H9 (cell line): ENCODE data around the gene PLXNB2. TPM values are rescaled to one million over a fixed set of nuclear protein-coding genes. Genes with fewer than 3 reads are reported as not detected.
A peak's percentile ranks its signal among the peaks of the same experiment; 100 is the strongest.
"Not testable (repeated sequence)": the region's sequence is repeated elsewhere in the genome, so short reads cannot be mapped to it uniquely, and the experiment has no call there.

Experiments used
- DNase-seq: peaks from one replicate; pipeline ENCODE4 v3.0.0-alpha.2; 2017
- H2AFZ ChIP-seq: one replicate; pipeline ENCODE4 v1.6.1; 2013; ENCODE audit warnings: mild to moderate bottlenecking, low read length, control low read depth, moderate library complexity
- H2AK5ac ChIP-seq: 2 replicates; pipeline ENCODE4 v1.6.1; 2013; ENCODE audit warnings: low read length, control low read depth, mixed read lengths; ENCODE audit not compliant: insufficient read length
- H2BK120ac ChIP-seq: one replicate; pipeline ENCODE4 v1.6.1; 2013; ENCODE audit warnings: low read depth, mild to moderate bottlenecking, low read length, control low read depth, inconsistent platforms; ENCODE audit not compliant: poor library complexity, severe bottlenecking
- H2BK12ac ChIP-seq: 2 replicates; pipeline ENCODE4 v1.6.1; 2013; ENCODE audit warnings: low read length, control low read depth, mixed read lengths, low read depth; ENCODE audit not compliant: insufficient read length
- H2BK15ac ChIP-seq: 2 replicates; pipeline ENCODE4 v1.6.1; 2013; ENCODE audit warnings: low read depth, low read length, control low read depth
- H2BK20ac ChIP-seq: one replicate; pipeline ENCODE4 v1.6.1; 2013; ENCODE audit warnings: low read depth, mild to moderate bottlenecking, low read length, control low read depth, inconsistent platforms; ENCODE audit not compliant: poor library complexity, severe bottlenecking
- H2BK5ac ChIP-seq: 2 replicates; pipeline ENCODE4 v1.6.1; 2013; ENCODE audit warnings: low read length, control low read depth, mixed read lengths; ENCODE audit not compliant: insufficient read length
- H3K14ac ChIP-seq: 2 replicates; pipeline ENCODE4 v1.6.1; 2013; ENCODE audit warnings: low read length, control low read depth; ENCODE audit not compliant: insufficient read depth
- H3K18ac ChIP-seq: 2 replicates; pipeline ENCODE4 v1.6.1; 2013; ENCODE audit warnings: low read depth, mild to moderate bottlenecking, mixed read lengths, low read length, control low read depth; ENCODE audit not compliant: insufficient read length
- H3K23ac ChIP-seq: 2 replicates; pipeline ENCODE4 v1.6.1; 2013; ENCODE audit warnings: low read length, control low read depth, mixed read lengths, low read depth; ENCODE audit not compliant: insufficient read length
- H3K23me2 ChIP-seq: 2 replicates; pipeline ENCODE4 v1.6.1; 2013; ENCODE audit warnings: low read depth, mild to moderate bottlenecking, mixed read lengths, low read length, control low read depth; ENCODE audit not compliant: insufficient read length, poor library complexity, severe bottlenecking
- H3K27ac ChIP-seq: 2 replicates; pipeline ENCODE4 v1.5.1; 2013; ENCODE audit warnings: low read length, control low read depth, mixed read lengths, low read depth; ENCODE audit not compliant: insufficient read length
- H3K27me3 ChIP-seq: 2 replicates; pipeline ENCODE4 v1.6.1; 2013; ENCODE audit warnings: low read length, control low read depth, inconsistent platforms; ENCODE audit not compliant: insufficient read depth
- H3K4ac ChIP-seq: 2 replicates; pipeline ENCODE4 v1.6.1; 2013; ENCODE audit warnings: low read depth, mild to moderate bottlenecking, control low read depth, inconsistent platforms, low read length, moderate library complexity
- H3K4me1 ChIP-seq: 2 replicates; pipeline ENCODE4 v1.6.1; 2013; ENCODE audit warnings: low read length, control low read depth, inconsistent platforms; ENCODE audit not compliant: insufficient read depth
- H3K4me2 ChIP-seq: 2 replicates; pipeline ENCODE4 v1.6.1; 2013; ENCODE audit warnings: low read length, control low read depth, mixed read lengths; ENCODE audit not compliant: insufficient read length, insufficient read depth
- H3K56ac ChIP-seq: 2 replicates; pipeline ENCODE4 v1.6.1; 2013; ENCODE audit warnings: low read depth, mild to moderate bottlenecking, mixed read lengths, low read length, control low read depth; ENCODE audit not compliant: insufficient read length
- H3K79me1 ChIP-seq: 2 replicates; pipeline ENCODE4 v1.6.1; 2013; ENCODE audit warnings: low read depth, mild to moderate bottlenecking, moderate library complexity, low read length, control low read depth, inconsistent platforms; ENCODE audit not compliant: insufficient read depth, poor library complexity, severe bottlenecking
- H3K79me2 ChIP-seq: 2 replicates; pipeline ENCODE4 v1.6.1; 2013; ENCODE audit warnings: low read length, control low read depth, inconsistent platforms; ENCODE audit not compliant: insufficient read depth
- H3K9ac ChIP-seq: 2 replicates; pipeline ENCODE4 v1.6.1; 2013; ENCODE audit warnings: low read length, control low read depth, mixed read lengths; ENCODE audit not compliant: insufficient read length; ENCODE audit errors: extremely low read depth
- H3K9me3 ChIP-seq: one replicate; pipeline ENCODE4 v1.6.1; 2013; ENCODE audit warnings: low read depth, low read length, inconsistent platforms; ENCODE audit not compliant: control insufficient read depth
- H3T11ph ChIP-seq: one replicate; pipeline ENCODE4 v1.6.1; 2013; ENCODE audit warnings: mild to moderate bottlenecking, low read length, control low read depth, inconsistent platforms
- H4K20me1 ChIP-seq: one replicate; pipeline ENCODE4 v1.6.1; 2013; ENCODE audit not compliant: control insufficient read depth, insufficient read length, insufficient read depth
- H4K5ac ChIP-seq: 2 replicates; pipeline ENCODE4 v1.6.1; 2013; ENCODE audit warnings: low read depth, mild to moderate bottlenecking, mixed read lengths, low read length, control low read depth; ENCODE audit not compliant: insufficient read length
- H4K8ac ChIP-seq: replicated peaks from 2 replicates; pipeline ENCODE4 v1.6.1; 2013; ENCODE audit warnings: low read length, control low read depth, mixed read lengths, low read depth; ENCODE audit not compliant: insufficient read length
- H4K91ac ChIP-seq: 2 replicates; pipeline ENCODE4 v1.6.1; 2013; ENCODE audit warnings: low read depth, mild to moderate bottlenecking, moderate library complexity, mixed read lengths, low read length, control low read depth; ENCODE audit not compliant: insufficient read length
- H3K27ac Mint-ChIP-seq, 3 experiments: 2 replicates in 2 of 3; 3 replicates in 1 of 3; pipeline ENCODE4 v1.8.0; 2020 to 2021; ENCODE audit warnings: mixed read lengths in 3 of 3, mild to moderate bottlenecking in 1 of 3, moderate library complexity in 1 of 3
- H3K27me3 Mint-ChIP-seq: 2 replicates; pipeline ENCODE4 v1.8.0; 2021; ENCODE audit warnings: low read depth, mild to moderate bottlenecking, moderate library complexity, mixed read lengths
- H3K36me3 Mint-ChIP-seq, 3 experiments: 2 replicates in 2 of 3; 3 replicates in 1 of 3; pipeline ENCODE4 v1.8.0; 2020 to 2021; ENCODE audit warnings: low read depth in 3 of 3, mixed read lengths in 3 of 3; ENCODE audit not compliant: insufficient read depth in 1 of 3
- H3K4me1 Mint-ChIP-seq, 2 experiments: 2 replicates each; pipeline ENCODE4 v1.8.0; 2020; ENCODE audit warnings: mixed read lengths in 2 of 2
- H3K4me3 Mint-ChIP-seq, 2 experiments: 2 replicates in 1 of 2; 3 replicates in 1 of 2; pipeline ENCODE4 v1.8.0; 2020 to 2021; ENCODE audit warnings: mild to moderate bottlenecking in 2 of 2, mixed read lengths in 2 of 2, moderate library complexity in 1 of 2
- H3K9me3 Mint-ChIP-seq, 2 experiments: 2 replicates in 1 of 2; 3 replicates in 1 of 2; pipeline ENCODE4 v1.8.0; 2020; ENCODE audit warnings: mild to moderate bottlenecking in 2 of 2, mixed read lengths in 2 of 2, moderate library complexity in 1 of 2
- WGBS: extraction: QIAGEN DNeasy Blood & Tissue Kit; methylation state at CpG from one replicate; pipeline ENCODE4 v1.1.7; 2013; ENCODE audit warnings: missing lambda C conversion rate, low lambda C conversion rate, mixed read lengths; ENCODE audit not compliant: insufficient read length; ENCODE audit errors: extremely low coverage; 5-methylcytosine and 5-hydroxymethylcytosine counted together
- total RNA-seq: library from RNA; stranded (reverse); gene quantifications from 2 replicates; pipeline ENCODE4 v1.2.1, GENCODE V29; 2021
- TF ChIP-seq, protein P1 (sequence below): fragments of 200-600 bp; sonication (generic); conservative IDR thresholded peaks from 3 replicates; pipeline ENCODE4 v1.8.0; 2021; ENCODE audit warnings: antibody characterized with exemption, mild to moderate bottlenecking

Gene PLXNB2
- total RNA-seq, 1 experiment from 2014 or later = 87.6 TPM

DNA sequence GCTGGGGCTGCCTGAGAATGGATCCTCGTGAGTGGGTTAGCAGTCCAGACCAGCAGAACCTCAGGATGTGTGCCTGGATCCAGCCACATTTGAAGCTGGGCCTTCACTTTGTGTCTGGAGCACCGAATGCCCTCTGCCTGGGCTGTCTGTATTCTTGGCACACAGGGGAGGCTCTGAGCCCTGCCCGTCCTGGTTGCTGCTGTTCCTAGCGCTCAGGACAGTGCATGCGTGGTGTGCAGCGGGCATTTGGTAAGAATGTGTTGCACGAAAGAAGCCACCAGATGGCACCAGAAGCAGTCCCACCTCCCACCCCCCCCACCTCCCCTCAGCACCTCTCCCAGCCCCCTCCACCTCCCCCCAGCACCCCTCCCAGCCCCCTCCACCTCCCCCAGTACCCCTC, 33.1 kb downstream of the PLXNB2 start:
- no peak overlapping the region; a peak in 1 of 5 replicates for H3K4me3 Mint-ChIP-seq

DNA sequence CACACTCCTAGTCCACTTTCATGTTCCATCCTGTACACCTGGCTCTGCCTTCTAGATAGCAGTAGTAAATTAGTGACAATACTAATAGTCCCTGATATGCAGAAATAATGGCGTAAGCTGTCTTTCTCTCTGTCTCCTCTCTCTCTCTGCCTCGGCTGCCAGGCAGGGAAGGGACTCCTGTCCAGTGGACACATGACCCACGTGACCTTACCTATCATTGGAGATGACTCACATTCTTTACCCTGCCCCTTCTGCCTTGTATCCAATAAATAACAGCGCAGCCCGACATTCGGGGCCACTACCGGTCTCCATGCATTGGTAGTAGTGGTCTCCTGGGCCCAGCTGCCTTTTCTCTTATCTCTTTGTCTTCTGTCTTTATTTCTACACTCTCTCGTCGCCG, 33.7 kb downstream of the PLXNB2 start:
- H2AK5ac ChIP-seq, DNase-seq, H3K4me1 ChIP-seq, H4K8ac ChIP-seq, H4K91ac ChIP-seq, H3K27ac ChIP-seq, H3K9me3 ChIP-seq, H3K79me1 ChIP-seq, H3K4me2 ChIP-seq, H2BK15ac ChIP-seq, H3K27me3 ChIP-seq, H3K23me2 ChIP-seq, H2BK20ac ChIP-seq, H3K14ac ChIP-seq, H3K4ac ChIP-seq, H3K4me3 Mint-ChIP-seq, H2BK12ac ChIP-seq, H3K56ac ChIP-seq, H2BK5ac ChIP-seq, H3K9ac ChIP-seq, H4K20me1 ChIP-seq, H2BK120ac ChIP-seq, H3K27ac Mint-ChIP-seq, H4K5ac ChIP-seq, H3K23ac ChIP-seq, H2AFZ ChIP-seq, H3K18ac ChIP-seq, H3K79me2 ChIP-seq, H3T11ph ChIP-seq: not testable (repeated sequence)
- WGBS = no CpG with 5 or more reads among the region's 10 CpGs
- Mint-ChIP-seq H3K9me3 (peaks cover 8 to 13% of the 10 kb centered on the region in 2 experiments), H3K36me3 (peaks cover 26 to 47% (median 37%) of the 10 kb centered on the region in 3 experiments), H3K4me1 (peaks cover 2 to 12% of the 10 kb centered on the region in 2 experiments; a peak in 3 of 4 replicates), H3K27me3 (peaks cover 29% of the 10 kb centered on the region)

More for the DNA sequence above, 33.1 kb downstream of the PLXNB2 start:
- H2BK15ac ChIP-seq = no peak overlapping the region
- no peak overlapping the region for H3K14ac ChIP-seq
- no peak overlapping the region for H2BK120ac ChIP-seq
- no peak overlapping the region for H3K4me2 ChIP-seq
- H3T11ph ChIP-seq = no peak overlapping the region
- no peak overlapping the region for H4K5ac ChIP-seq
- H2BK5ac ChIP-seq = no peak overlapping the region
- H2AK5ac ChIP-seq = no peak overlapping the region
- H4K8ac ChIP-seq = no peak overlapping the region
- H4K20me1 ChIP-seq = no peaks in the 10 kb centered on the region
- H3K4me1 ChIP-seq = no peaks in the 10 kb centered on the region
- Mint-ChIP-seq H3K36me3 (peaks cover 30 to 52% (median 42%) of the 10 kb centered on the region in 3 experiments), H3K27ac (no peak overlapping the region), H3K4me1 (peaks cover 2 to 11% of the 10 kb centered on the region in 2 experiments; a peak in 3 of 4 replicates), H3K9me3 (peaks cover 8 to 13% of the 10 kb centered on the region in 2 experiments), H3K27me3 (peaks cover 24% of the 10 kb centered on the region)
- H3K18ac ChIP-seq = no peak overlapping the region
- H4K91ac ChIP-seq = no peak overlapping the region
- no peak overlapping the region for H2AFZ ChIP-seq
- no peak overlapping the region for H3K27ac ChIP-seq
- no peak for DNase-seq
- no peaks in the 10 kb centered on the region for H3K9me3 ChIP-seq
- no peak overlapping the region for H3K4ac ChIP-seq
- no peaks in the 10 kb centered on the region for H3K79me1 ChIP-seq
- no CpG with 5 or more reads among the region's 7 CpGs for WGBS
- H2BK20ac ChIP-seq = no peak overlapping the region
- no peak overlapping the region for H3K56ac ChIP-seq
- TF ChIP-seq, protein P1, sequence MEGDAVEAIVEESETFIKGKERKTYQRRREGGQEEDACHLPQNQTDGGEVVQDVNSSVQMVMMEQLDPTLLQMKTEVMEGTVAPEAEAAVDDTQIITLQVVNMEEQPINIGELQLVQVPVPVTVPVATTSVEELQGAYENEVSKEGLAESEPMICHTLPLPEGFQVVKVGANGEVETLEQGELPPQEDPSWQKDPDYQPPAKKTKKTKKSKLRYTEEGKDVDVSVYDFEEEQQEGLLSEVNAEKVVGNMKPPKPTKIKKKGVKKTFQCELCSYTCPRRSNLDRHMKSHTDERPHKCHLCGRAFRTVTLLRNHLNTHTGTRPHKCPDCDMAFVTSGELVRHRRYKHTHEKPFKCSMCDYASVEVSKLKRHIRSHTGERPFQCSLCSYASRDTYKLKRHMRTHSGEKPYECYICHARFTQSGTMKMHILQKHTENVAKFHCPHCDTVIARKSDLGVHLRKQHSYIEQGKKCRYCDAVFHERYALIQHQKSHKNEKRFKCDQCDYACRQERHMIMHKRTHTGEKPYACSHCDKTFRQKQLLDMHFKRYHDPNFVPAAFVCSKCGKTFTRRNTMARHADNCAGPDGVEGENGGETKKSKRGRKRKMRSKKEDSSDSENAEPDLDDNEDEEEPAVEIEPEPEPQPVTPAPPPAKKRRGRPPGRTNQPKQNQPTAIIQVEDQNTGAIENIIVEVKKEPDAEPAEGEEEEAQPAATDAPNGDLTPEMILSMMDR = peak; percentile 49; the same call in 2 of the 3 replicates
- peaks cover 2% of the 10 kb centered on the region; the same call in 1 of the 2 replicates for H3K27me3 ChIP-seq
- H3K23ac ChIP-seq = no peak overlapping the region
- no peaks in the 10 kb centered on the region for H3K79me2 ChIP-seq
- H2BK12ac ChIP-seq = no peak overlapping the region
- H3K23me2 ChIP-seq = peaks cover 5% of the 10 kb centered on the region
- H3K9ac ChIP-seq = no peak overlapping the region
